Measurements from ENCODE around the gene NRF1. TPM values are rescaled to one million over a fixed set of nuclear protein-coding genes. Genes with fewer than 3 reads are reported as not detected.

Gene NRF1
- total RNA-seq, 1 experiment from 2014 or later: 25.9 TPM

DNA sequence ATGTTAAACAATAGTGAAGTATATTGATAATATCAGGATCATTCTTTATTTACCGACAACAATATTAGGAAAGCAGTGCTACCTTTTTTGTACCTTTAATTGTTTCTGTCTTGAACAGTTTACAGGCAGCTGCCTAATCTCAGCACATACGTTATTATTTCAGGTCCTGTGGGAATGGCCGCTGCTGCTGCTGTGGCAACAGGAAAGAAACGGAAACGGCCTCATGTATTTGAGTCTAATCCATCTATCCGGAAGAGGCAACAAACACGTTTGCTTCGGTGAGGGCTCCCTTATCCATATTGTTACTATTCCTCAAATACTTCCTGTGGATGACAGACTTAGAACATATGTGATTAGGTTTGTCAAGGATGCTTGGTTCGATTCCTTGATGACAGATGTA lies 59.7 kb downstream of the NRF1 start:
- H3K36me3 ChIP-seq (ENCODE audit: control insufficient read depth in 1 of 2, insufficient read depth in 2 of 2, low read length in 2 of 2): peaks cover 3 to 24% of the 10 kb centered on the region in 2 experiments; a peak in 2 of 4 replicates

More for the DNA sequence above, 59.7 kb downstream of the NRF1 start:
- Histone ChIP-seq H3K4me3 (replicated peaks in 1 of 2; ENCODE audit: low read depth in 1 of 2, low read length in 2 of 2) (no peak overlapping the region), H3K79me2 (ENCODE audit: insufficient read depth, low read length) (peaks cover 22% of the 10 kb centered on the region), H3K4me1 (ENCODE audit: control insufficient read depth in 1 of 2, insufficient read depth in 2 of 2, low read length in 2 of 2) (peaks cover 0 to 7% of the 10 kb centered on the region in 2 experiments; a peak in 1 of 4 replicates), H3K4me2 (ENCODE audit: low read length) (no peak overlapping the region), H2AFZ (ENCODE audit: low read depth, low read length, poor library complexity, severe bottlenecking) (no peak overlapping the region), H4K20me1 (ENCODE audit: insufficient read depth) (no peaks in the 10 kb centered on the region), H3K9ac (ENCODE audit: low read length) (no peak overlapping the region), H3K27me3 (ENCODE audit: insufficient read depth, low read length) (no peaks in the 10 kb centered on the region), H3K9me3 (ENCODE audit: control insufficient read depth in 1 of 2, insufficient read depth in 1 of 2, low read depth in 1 of 2, low read length in 2 of 2) (peaks cover 8 to 9% of the 10 kb centered on the region in 2 experiments; a peak in 1 of 4 replicates), H3K27ac (ENCODE audit: low read depth, low read length) (no peak overlapping the region), H3K9me2 (ENCODE audit: insufficient read depth) (no peaks in the 10 kb centered on the region)
- POLR2A ChIA-PET: no interaction called here
- CTCF ChIA-PET: no interaction called here
- BruUV-seq (replicated peaks): no TSS peak
- intact Hi-C loops (cut with micrococcal nuclease): no loop called here
- ATAC-seq (no peak), DNase-seq (ENCODE audit: low read depth, low spot score) (no peak)
- no peak for TF ChIP-seq MAX (IDR thresholded peaks at IDR 0.05)
- TF ChIP-seq JUND (IDR thresholded peaks at IDR 0.05): no peak
- TF ChIP-seq YY1 (IDR thresholded peaks at IDR 0.05; ENCODE audit: extremely low read depth, insufficient replicate concordance, low read depth, low read length): no peak
- TF ChIP-seq ELF1 (IDR thresholded peaks at IDR 0.05; ENCODE audit: borderline replicate concordance, low read depth): no peak
- no peak for TF ChIP-seq EZH2phosphoT487 (IDR thresholded peaks at IDR 0.05; ENCODE audit: borderline replicate concordance)
- TF ChIP-seq EZH2 (IDR thresholded peaks at IDR 0.05): no peak
- no peak for TF ChIP-seq ZFX (IDR thresholded peaks at IDR 0.05)
- TF ChIP-seq SP1 (IDR thresholded peaks at IDR 0.05; ENCODE audit: low read depth): no peak
- TF ChIP-seq POLR2AphosphoS5 (IDR thresholded peaks at IDR 0.05; ENCODE audit: low read depth, low read length): no peak
- TF ChIP-seq CBX3 (IDR thresholded peaks at IDR 0.05; ENCODE audit: low read depth): no peak
- no peak for TF ChIP-seq TCF7L2 (IDR thresholded peaks at IDR 0.05; ENCODE audit: borderline replicate concordance, extremely low read depth, insufficient read depth, insufficient read length)
- TF ChIP-seq, protein P1, sequence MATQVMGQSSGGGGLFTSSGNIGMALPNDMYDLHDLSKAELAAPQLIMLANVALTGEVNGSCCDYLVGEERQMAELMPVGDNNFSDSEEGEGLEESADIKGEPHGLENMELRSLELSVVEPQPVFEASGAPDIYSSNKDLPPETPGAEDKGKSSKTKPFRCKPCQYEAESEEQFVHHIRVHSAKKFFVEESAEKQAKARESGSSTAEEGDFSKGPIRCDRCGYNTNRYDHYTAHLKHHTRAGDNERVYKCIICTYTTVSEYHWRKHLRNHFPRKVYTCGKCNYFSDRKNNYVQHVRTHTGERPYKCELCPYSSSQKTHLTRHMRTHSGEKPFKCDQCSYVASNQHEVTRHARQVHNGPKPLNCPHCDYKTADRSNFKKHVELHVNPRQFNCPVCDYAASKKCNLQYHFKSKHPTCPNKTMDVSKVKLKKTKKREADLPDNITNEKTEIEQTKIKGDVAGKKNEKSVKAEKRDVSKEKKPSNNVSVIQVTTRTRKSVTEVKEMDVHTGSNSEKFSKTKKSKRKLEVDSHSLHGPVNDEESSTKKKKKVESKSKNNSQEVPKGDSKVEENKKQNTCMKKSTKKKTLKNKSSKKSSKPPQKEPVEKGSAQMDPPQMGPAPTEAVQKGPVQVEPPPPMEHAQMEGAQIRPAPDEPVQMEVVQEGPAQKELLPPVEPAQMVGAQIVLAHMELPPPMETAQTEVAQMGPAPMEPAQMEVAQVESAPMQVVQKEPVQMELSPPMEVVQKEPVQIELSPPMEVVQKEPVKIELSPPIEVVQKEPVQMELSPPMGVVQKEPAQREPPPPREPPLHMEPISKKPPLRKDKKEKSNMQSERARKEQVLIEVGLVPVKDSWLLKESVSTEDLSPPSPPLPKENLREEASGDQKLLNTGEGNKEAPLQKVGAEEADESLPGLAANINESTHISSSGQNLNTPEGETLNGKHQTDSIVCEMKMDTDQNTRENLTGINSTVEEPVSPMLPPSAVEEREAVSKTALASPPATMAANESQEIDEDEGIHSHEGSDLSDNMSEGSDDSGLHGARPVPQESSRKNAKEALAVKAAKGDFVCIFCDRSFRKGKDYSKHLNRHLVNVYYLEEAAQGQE (IDR thresholded peaks at IDR 0.05; ENCODE audit: low read depth): no peak
- no peak for TF ChIP-seq RAD21 (IDR thresholded peaks at IDR 0.05; ENCODE audit: low read depth)
- no peak for TF ChIP-seq ATF3 (IDR thresholded peaks at IDR 0.05)
- no peak for TF ChIP-seq CTCF (IDR thresholded peaks at IDR 0.05 in 2 of 3, conservative IDR thresholded peaks at IDR 0.05 in 1 of 3; ENCODE audit: borderline replicate concordance in 1 of 3, insufficient read depth in 1 of 3, low read depth in 2 of 3, low read length in 2 of 3)
- TF ChIP-seq SIN3A (IDR thresholded peaks at IDR 0.05; ENCODE audit: low read depth): no peak
- no peak for TF ChIP-seq SRF (IDR thresholded peaks at IDR 0.05; ENCODE audit: low read depth)
- no peak for TF ChIP-seq ZNF274 (IDR thresholded peaks at IDR 0.05; ENCODE audit: low read depth, low read length)
- RAD21 ChIA-PET (ENCODE audit: low non-redundant PET in 1 of 2, low total read pairs in 2 of 2, uncharacterized antibody in 2 of 2, unreplicated experiment in 2 of 2): no interaction called here
